Activated T-cell treated with anti-CD3 and anti-CD28 coated beads for 4 hours (primary cell): Measurements from ENCODE around the gene SLC9A8.
"Not testable (repeated sequence)": the region's sequence is repeated elsewhere in the genome, so short reads cannot be mapped to it uniquely, and the experiment has no call there.

Experiments
- DNase-seq: peaks from one replicate; pipeline ENCODE4 v3.0.0-alpha.2; 2020

SLC9A8 gene, protein sequence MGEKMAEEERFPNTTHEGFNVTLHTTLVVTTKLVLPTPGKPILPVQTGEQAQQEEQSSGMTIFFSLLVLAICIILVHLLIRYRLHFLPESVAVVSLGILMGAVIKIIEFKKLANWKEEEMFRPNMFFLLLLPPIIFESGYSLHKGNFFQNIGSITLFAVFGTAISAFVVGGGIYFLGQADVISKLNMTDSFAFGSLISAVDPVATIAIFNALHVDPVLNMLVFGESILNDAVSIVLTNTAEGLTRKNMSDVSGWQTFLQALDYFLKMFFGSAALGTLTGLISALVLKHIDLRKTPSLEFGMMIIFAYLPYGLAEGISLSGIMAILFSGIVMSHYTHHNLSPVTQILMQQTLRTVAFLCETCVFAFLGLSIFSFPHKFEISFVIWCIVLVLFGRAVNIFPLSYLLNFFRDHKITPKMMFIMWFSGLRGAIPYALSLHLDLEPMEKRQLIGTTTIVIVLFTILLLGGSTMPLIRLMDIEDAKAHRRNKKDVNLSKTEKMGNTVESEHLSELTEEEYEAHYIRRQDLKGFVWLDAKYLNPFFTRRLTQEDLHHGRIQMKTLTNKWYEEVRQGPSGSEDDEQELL

DNA sequence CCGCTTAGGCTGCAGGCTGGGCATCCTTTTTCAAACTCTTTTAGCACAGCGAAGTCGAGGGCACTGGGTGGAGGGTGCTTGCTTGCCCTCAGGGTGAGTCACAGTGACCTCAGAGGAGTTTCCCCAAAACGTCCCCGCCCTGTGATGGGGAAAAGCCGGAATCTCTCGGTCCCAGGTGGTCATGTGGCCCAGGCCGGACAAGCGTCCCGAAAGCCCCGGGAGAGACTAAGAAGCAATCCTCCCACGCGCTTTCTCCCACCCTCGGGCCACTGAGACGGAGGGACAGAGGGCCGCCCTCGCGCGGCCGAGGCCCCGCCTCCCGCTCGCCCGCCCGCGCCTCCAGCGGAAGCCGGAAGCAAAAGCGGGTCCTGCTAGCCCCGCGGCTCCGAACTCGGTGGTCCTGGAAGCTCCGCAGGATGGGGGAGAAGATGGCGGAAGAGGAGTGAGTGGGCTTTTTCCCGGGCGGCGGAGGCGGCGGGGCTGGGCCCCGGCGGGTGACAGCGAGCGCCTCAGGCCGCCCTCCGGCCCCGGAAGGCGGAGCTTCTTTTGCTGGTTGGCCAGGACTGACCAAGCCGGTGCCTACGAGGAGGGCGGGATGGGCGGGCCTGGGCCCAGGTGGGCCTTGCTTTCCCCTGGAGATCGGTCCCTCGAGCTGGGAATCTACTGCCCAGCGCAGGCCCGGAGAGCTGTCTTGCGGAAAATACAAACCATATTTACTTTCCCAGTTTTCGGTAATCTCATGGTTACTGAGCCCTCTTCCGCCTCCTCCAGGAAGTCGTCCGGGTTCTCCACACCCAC is at the start of gene SLC9A8:
TSS of gene SLC9A8 (plus strand) at position 322 of the 798 bp plus-strand sequence. CDS start at position 417, 95 bp downstream.
- DNase-seq = peak; percentile 76

DNA sequence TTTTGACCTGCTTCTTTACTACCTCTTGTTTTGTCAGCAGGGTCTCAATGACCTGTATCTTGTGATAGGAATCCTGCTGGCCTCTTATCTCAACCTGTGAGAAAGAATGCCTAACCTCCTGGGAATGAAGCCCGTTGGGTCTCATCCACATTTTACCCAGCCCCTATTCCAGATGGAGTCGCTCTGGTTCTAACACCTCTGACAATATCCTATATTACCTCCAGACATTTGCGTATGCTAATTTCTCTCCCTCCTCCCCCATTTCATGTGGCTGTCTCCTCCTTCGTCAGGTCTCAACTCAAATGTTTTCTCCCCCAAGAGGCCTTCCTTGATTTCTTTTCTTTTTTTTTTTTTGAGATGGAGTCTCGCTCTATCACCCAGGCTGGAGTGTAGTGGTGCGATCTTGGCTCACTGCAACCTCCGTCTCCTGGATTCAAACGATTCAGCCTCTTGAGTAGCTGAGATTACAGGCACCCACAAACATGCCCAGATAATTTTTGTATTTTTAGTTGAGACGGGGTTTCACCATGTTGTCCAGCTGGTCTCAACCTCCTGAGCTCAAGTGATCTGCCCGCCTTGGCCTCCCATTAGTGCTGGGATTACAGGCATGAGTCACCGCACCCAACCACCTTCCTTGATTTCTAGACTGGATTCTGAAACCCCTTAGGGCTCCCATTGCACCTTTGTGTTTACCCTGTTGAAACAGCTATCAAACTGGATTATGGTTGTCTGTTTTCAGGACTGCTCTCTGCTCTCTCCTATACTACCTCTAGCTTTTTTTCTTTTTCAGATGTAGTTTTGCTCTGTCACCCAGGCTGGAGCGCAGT is 49.5 kb upstream of the SLC9A8 start:
- no peak for DNase-seq

DNA sequence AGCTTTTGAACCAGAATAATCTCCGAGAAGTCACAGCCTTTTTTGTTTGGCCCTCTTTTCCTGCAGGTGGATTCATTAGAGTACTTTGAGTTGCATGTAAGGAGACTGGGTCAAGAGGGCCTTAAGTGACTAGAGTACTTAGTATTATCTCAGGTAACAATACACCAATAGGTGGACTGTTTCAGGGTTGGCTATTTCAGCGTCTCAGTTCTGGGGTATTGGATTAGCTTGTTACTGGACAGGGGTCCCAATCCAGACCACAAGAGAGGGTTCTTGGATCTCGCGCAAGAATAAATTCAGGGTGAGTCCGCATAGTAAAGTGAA is 47.3 kb upstream of the SLC9A8 start:
- DNase-seq = no peak

DNA sequence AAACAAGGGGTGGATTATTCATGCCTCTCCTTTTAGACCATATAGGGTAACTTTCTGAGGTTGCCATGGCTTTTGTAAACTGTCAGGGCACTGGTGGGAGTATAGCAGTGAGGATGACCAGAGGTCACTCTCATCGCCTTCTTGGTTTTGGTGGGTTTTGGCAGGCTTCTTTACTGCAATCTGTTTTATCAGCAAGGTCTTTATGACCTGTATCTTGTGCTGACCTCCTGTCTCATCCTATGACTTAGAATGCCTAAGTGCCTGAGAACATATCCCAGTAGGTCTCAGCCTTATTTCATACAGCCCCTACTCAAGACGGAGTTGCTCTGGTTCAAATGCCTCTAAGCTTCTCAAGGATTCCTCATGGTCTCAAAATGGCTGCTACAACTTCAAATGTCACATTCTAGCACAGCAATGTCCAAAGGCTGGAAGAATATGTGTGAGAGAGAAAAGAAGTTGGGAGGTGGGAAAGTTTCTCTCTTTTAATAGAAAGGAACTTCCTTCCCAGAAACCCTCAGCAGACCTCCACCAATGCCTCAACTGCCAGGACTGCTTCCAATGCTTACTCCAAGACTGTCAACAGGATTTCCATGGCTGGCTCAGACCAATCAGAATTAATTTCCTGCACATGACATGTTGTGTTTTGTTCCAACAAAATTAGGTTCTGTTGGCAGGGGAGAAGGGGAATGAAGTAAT is 46.6 kb upstream of the SLC9A8 start:
- DNase-seq = no peak

DNA sequence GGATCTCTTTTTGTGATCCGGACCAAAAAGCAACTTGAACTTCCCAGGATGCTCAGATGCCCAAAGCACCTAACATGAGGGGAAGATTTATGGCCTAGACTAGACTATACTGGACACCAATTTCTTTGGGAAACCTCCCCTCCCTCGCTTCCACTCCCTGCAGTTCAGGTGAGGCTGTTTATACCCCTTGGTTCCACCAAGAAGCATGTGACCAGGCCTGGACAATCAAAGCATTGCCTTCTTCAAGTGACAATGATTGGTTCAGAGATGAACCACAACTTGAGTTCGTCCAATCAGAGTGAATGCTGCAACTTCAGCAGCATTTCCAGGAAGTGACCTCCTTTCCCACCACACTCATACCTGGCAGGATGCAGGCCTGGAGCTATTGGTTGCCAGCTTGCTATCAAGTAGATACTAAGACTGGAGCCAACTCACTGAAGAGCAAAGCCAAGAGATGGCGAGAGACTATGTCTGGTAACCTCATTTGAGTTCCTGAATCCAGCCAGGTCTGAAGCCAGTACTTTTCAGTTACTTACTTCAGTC is 45.6 kb upstream of the SLC9A8 start:
- no peak for DNase-seq

DNA sequence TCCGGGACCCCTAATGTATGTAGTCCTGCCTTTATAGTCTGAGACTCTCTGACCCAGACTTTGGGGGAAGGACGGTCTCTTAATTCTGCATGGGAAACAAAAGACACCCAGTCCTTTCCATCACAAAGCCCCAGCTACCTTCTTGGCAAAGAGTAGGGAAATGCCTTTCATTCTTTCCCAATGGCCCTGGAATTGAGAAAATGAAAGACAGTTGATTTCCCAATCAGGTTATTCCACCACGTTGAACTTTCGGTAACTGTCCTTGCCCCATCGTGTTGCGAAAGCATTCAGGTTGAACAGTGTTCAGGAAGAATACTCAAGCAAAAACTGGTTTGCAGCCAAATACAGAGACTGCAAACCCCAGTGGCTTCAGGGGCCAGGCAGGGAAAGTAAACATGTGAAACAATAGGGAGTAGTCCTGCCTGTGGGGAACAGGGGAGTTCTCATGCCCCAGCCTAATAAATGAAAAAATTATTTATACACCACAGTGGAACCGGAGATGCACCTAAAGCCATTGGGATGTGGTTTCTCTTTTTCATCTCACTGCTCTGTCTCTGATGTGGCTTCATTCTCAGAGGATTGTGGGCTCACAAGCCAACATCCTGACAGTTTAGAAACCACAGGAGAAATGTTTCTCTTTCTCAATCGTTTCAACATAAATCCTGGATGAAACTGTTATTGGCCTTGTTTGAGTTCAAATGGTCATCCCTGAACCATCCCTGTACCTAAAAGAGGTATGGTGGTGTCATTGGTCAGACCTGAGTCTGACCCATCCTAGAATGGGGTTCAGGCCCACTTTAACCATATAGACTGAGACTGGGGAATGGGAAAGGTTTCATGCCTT is 44.2 kb upstream of the SLC9A8 start:
- no peak for DNase-seq

DNA sequence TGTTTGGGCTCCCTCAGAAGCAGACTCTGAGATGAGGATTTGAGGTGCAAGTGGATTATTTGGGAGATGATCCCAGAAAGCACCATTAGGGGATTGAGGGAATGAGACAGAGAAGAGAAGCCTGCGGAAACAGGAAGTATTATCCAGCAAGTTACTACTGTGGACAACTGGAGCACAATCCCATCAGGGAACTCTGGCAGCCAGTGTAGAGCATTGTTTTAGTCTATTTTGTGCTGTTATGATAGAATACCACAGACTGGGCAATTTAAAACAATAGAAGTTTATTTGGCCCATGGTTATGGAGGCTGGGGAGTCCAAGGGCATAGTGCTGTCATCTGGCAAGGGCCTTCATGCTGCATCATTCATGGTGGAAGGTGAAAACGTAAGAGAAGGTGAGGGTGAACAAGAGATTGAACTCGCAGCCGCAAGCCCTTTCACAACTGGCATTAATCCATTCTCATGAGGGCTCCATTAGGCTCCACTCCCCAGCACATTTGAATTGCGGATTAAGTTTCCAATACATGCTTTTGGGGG is 43.5 kb upstream of the SLC9A8 start:
- DNase-seq = no peak

DNA sequence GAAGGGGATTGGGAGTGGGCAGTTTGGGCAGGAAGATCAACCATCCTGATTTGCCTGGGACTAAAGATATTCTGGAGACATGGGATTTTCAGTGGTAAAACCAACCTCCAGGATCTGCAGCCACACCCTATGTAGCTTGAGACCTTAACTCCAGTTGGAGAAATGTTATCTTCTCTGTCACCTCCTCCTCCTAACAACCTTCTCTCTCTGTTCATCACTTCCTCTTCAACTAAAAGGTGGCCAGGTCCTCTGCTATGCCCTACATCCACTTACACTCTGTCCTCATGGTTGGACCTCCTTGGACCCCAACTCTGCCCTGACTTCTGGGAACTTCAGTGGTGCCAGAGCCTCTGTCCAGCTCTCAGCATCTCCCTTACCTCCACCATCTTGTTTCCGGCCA is 42.0 kb upstream of the SLC9A8 start:
- no peak for DNase-seq

DNA sequence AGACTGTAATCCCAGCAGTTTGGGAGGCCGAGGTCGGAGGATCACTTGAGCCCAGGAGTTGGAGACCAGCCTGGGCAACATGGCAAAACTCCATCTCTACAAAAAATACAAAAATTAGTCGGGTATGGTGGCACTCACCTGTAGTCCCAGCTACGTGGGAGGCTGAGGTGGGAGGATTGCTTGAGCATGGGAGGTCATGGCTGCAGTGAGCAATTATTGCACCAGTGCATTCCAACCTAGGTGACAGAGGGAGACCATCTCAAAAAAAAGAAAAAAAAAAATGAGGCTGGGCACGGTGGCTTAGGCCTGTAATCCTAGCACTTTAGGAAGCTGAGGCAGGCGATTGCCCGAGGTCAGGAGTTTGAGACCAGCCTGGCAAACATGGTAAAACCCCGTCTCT is 38.4 kb upstream of the SLC9A8 start:
- not testable (repeated sequence) for DNase-seq

DNA sequence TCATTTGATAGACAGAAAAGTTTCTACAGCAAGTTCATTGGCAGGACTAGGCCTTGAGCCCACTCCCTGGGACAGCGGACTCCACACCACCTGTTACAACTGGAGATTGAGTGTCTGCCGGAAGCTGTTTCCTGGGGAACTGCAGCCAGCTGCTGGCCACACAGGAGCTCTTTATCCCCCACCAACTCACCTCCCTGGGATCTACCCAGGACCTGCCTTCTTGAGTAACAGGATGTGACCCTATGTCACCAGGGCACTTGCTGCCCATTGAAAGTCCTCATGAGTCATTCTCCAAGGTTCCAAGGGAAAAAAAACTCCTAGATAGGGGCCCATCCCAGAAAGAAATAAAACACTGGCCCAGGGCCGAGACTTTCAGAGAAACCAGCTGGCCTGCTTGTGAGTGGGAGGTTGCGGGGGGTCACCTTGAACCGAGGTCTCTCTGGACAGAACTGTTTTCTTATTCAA is 37.4 kb upstream of the SLC9A8 start:
- no peak for DNase-seq

DNA sequence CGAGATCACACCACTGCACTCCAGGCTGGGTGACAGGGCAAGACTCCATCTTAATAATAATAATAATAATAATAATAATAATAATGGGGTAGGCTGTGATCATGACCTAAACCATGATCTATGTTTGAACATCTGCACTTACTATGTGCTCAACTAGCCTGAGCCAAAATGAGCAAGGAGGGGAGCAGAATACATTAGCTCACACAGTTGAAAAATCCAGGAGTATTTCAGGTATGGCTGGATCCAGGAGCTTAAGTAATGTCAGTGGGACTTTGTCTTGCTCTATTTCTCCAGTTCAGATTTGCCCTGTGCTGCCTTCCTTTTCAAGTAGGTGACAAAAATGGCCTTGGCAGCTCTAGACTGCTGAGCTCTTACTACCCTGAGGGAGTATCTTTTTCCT is 32.7 kb upstream of the SLC9A8 start:
- DNase-seq = no peak

DNA sequence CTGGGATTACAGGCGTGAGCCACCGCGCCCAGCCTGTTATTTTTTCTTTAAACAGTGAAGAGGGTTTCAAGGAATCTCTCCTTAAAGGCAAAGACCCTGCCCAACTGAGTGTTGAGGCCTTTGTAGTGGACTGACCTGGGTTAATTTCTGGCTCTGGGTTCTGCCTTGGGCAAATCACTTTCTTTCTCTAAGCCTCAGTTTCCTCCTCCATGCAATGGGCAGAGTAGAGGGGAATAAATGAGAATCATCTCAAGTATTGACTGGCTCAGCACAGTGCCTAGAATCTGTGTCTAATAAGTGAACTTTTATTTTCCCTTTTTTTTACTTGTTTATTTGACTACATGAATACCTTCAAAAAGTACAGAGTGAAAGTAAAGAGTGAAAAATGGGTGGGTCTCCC is 31.0 kb upstream of the SLC9A8 start:
- no peak for DNase-seq

DNA sequence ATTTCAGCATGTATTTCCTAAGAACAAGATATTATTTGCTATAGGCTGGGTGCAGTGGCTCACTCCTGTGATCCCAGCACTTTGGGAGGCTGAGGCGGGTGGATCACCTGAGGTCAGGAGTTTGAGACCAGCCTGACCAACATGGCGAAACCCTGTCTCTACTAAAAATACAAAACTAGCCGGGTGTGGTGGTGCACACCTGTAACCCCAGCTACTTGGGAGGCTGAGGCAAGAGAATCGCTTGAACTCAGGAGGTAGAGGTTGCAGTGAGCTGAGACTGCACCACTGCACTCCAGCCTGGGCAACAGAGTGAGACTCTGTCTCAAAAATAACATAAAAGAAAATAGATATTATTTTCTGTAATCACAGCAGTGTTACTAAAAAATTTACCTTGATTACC is 30.2 kb upstream of the SLC9A8 start:
- not testable (repeated sequence) for DNase-seq

DNA sequence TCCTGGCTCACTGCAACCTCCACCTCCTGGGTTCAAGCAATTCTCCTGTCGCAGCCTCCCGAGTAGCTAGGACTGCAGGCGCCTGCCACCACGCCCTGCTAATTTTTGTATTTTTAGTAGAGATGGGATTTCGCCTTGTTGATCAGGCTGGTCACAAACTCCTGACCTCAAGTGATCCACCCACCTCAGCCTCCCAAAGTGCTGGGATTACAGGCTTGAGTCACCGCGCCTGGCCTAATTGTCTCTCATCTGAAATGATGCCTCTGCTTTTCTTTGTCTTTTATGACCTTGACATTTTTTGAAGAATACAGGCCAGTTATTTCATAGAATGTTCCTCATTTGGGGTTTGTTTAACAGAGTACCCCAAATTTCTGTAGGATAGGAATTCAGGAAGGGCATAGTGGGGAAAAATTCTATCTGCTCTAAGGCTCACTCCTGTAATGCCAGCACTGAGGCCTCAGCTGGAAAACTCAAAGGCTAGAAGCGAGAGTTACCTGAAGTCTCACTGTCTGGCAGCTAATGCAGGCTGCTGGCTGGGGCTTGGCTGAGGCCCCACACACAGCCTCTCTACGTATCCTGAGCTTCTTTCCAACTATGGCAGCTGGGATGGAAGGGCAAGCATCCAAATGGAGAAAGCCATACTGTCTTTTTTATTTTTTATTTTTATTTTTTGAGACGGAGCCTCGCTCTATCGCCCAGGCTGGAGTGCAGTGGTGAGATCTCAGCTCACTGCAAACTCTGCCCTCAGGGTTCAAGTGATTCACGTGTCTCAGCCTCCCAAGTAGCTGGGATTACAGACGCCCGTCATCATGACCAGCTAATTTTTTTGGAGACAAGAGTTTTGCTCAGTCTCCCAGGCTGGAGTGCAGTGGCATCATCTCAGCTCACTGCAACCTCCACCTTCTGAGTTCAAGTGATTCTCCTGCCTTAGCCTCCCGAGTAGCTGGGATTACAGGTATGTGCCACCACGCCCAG is 29.3 kb upstream of the SLC9A8 start:
- DNase-seq = not testable (repeated sequence)

DNA sequence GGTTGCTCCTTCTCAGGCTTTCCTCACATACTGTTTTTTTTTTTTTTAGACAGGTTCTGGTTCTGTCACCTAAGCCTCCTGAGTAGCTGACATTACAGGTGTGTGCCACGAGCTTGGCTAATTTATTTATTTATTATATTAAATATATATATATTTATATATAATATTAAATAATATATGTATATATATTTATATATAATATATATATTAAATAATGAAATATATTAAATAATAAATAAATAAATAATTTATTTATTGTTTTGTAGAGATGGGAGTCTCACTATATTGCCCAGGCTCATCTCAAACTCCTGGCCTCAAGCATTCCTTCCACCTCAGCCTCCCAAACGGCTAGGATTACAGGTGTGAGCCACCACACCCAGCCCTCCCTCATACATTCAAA is 28.3 kb upstream of the SLC9A8 start:
- DNase-seq = no peak

DNA sequence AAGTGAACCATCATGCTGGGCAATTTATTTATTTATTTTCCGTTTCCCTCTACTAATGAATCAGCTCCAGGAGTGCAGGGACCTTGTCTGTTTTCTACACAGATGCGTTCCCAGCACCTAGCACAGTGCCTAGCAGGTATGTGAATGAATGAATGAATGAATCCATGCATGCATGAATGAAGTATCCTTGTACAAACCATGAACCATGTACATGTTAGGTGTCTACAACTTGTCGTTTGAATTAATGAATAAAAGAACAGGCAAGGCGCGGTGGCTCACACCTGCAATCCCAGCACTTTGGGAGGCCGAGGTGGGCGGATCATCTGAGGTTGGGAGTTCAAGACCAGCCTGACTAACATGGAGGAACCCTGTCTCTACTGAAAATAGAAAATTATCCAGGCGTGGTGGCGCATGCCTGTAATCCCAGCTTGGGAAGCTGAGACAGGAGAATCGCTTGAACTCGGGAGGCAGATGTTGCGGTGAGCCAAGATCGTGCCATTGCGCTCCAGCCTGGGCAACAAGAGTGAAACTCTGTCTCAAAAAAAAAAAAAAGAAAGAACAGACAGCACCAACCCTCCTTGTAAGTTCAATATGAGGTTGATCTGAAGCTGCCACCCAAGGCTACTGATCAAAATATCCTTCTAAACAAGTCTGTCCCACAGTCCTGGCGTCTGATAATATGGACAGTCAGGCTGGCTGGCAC is 27.3 kb upstream of the SLC9A8 start:
- DNase-seq = no peak

DNA sequence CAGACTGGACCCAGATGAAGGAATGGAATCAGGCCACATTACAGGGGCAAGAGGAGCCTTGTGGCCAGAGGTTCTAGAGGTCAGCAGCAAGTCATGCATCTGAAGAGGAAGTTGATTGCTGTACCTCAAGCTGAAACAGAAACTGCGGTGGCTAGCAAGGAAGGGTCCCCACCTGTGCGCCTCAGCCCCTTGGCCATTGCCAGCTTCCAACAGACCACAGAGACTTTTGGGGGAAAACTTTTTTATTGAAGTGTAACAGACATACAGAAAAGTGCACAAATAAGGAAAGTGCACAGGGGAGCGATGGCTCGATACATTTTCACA is 26.8 kb upstream of the SLC9A8 start:
- no peak for DNase-seq

DNA sequence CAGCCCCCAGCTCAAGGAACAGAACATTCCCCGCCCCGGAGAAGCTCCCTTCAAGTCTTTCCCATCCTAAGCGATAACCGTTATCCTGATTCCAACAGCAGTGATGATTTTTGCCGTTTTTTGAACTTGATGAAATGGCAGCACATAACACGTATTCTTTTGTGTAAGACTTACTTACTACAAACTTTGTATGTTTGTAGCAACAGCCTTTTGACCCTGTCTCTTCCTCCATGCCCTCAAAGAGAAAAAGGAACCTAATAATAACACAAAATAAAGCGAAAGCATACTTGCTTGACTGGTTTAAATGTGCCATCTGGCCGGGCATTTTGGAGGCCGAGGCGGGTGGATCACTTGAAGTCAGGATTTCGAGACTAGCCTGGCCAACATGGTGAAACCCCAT is 26.4 kb upstream of the SLC9A8 start:
- DNase-seq = no peak
